ENCODE results near the gene IL20.

IL20 gene

GRCh38 chr1:206875752-206876377, 10.4 kb downstream of the IL20 start:
- no peak for DNase-seq (ENCODE audit: low read depth in 2 of 2, low spot score in 1 of 2)

GRCh38 chr1:206878456-206878855, 13.0 kb downstream of the IL20 start:
- no peak for DNase-seq (ENCODE audit: low read depth in 2 of 2, low spot score in 1 of 2)

DNA sequence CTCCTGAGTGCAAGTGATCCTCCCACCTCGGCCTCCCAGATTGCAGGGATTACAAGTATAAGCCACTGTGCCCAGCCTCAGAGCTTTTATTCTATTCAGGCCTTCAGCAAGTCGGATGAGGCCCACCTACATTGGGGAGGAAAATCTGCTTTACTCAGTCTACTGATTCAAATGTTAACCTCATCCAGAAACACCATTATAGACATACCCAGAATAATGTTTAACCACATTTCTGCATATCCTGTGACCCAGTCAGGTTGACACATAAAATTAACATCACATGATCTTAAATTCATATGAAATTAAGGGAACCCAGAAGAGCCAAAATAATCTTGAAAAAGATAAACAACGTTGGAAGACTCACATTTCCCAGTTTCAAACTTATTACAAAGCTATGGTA, 14.9 kb downstream of the IL20 start:
- no peak for DNase-seq (ENCODE audit: low read depth in 2 of 2, low spot score in 1 of 2)

- no peak for DNase-seq (ENCODE audit: low read depth in 2 of 2, low spot score in 1 of 2)
Measured at GRCh38 chr1:206882555-206882954, 17.1 kb downstream of the IL20 start.

- no peak for DNase-seq (ENCODE audit: low read depth in 2 of 2, low spot score in 1 of 2)
Measured at GRCh38 chr1:206883160-206883559, 17.7 kb downstream of the IL20 start.

DNA sequence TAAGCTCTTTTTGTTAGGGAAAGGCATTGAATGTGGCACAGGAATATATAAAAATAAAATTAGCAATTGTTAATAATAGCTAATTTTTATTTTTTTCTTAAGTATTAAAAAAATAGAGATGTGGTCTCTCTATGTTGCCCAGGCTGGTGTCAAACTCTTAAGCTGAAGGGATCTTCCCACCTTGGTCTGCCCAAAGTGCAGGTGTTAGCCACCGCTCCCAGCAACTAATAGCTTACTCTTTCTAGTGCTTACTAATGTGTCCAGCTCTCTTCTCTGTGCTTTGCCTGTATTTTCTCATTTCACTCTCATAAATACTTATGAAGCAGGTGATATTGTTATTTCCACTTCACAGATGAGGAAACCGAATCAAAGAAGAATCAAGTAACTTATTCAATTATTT, 18.5 kb downstream of the IL20 start:
- no peak for DNase-seq (ENCODE audit: low read depth in 2 of 2, low spot score in 1 of 2)

GRCh38 chr1:206885341-206886060, 20.1 kb downstream of the IL20 start:
- no peak for DNase-seq (ENCODE audit: low read depth in 2 of 2, low spot score in 1 of 2)

- DNase-seq (ENCODE audit: low read depth in 2 of 2, low spot score in 1 of 2): no peak
Measured at GRCh38 chr1:206886831-206887230, 21.4 kb downstream of the IL20 start.

- no peak for DNase-seq (ENCODE audit: low read depth in 2 of 2, low spot score in 1 of 2)
Measured at GRCh38 chr1:206887701-206888100, 22.3 kb downstream of the IL20 start.

DNA sequence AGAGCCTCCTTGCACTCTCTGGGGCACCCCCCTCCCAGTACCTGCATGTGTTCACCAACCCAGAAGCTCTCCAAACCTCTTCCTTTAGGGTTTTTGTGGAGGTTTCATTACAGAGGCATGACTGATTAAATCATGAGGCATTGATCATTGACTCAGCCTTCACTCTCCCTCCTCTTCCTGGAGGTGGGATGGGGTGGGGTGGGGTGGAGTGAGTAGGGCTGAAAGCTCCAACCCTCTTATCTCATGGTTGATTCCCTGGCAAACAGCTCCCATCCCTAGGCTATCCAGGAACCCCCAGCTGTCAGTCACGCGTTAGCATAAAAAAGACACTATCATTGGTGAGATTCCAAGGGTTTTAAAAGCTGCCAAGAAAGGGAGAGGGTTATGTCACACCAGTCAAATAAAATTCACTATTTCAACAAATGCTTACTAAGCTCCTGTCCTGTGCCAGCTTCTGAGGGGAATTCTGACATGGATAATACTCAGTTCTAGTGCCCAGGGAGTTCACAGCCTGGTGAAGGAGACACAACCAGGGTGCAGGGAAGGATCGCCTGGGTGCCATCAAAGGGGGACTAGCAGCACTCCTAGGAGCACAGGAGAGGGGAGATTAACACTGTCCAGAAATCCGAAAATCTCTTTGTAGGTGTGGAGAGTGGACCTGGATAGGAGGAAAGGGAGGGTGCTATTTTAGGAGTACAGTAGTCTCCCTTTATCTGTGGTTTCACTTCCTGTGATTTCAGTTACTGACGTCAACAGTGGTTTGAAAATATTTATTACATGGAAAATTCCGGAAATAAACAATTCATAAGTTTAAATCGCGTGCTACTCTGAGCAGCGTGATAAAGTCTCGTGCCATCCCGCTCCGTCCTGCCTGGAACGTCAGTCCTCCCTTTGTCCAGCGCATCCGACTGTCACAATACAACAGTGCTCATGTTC, 25.0 kb downstream of the IL20 start:
- DNase-seq (ENCODE audit: low read depth in 2 of 2, low spot score in 1 of 2): no peak

DNA sequence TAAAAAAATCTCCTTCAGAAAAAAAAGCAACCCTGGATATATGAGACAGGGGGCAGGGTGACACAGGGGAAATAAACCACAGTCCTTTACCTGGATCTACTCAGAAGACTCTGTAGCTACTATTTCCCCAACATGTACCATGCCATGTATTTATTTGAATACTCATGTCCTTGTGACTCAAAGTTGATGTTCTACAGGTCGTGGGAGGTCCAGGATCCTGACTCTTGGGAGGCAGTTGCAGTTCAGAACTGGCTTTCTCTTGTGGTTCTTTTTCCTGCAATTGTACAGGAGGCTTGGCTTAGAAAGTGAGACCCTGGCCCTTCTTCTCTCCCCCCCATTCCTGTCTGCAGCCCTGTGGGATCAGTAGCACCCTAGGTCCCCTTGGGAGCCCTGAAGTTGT, 26.0 kb downstream of the IL20 start:
- no peak for DNase-seq (ENCODE audit: low read depth in 2 of 2, low spot score in 1 of 2)

- no peak for DNase-seq (ENCODE audit: low read depth in 2 of 2, low spot score in 1 of 2)
Measured at GRCh38 chr1:206892351-206892984, 27.0 kb downstream of the IL20 start.

DNA sequence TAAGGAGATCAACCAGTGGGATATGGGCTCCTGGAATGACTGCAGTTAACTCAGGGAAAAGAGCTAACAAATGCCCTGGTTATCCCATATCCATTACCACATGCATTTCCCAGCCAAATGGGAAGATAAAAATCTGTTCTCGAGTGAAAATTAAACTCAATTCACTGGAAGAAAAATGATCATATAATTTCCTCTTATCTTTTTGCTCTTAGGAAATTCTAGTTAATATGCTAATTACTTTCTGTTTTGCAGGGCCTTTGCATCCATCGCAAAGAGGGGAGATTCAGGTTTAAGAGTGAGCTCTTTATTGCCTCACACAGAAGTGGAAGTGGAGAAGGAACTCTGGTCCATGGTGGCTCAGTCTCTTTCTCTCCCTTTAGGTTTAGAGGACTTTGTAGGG, 28.0 kb downstream of the IL20 start:
- no peak for DNase-seq (ENCODE audit: low read depth in 2 of 2, low spot score in 1 of 2)

DNA sequence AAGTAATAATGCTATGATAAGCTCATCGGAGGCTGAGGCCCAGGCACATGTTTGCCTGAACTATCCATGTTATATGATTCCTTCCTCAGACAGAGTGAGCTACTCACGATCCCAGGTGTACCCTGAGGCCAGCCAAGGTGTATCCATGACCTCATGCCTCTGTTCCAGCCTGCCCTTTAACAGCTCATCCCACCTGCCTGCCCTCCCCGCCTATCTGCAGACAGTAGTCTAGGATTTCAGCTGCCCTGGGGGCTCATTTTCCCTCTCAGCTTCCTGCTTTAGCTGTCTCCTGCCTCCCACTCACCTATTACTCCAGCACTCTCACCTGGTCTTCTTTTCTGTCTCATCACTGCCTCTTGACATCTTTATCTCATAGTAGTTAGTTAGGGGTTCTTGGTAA, 29.9 kb downstream of the IL20 start:
- no peak for DNase-seq (ENCODE audit: low read depth in 2 of 2, low spot score in 1 of 2)

DNA sequence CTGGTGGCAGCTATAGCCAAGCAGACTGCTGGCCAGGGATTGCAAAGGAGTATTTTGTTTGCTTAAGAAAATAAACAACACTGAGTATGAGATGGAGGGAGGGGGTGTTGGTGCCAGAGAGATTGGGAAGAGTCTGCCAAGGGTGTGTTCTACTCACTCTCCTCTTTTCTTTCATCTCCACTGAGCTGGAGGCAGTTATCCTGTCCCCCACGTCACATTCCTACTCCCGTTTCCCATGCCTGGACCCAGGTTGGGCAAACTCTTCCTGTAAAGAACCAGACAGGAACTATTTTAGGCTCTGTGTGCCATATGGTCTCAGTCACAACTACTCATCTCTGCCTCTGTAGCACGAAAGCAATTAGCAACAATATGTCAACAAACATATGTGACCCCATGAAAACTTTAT, 30.4 kb downstream of the IL20 start:
- DNase-seq (ENCODE audit: low read depth in 2 of 2, low spot score in 1 of 2): no peak

DNA sequence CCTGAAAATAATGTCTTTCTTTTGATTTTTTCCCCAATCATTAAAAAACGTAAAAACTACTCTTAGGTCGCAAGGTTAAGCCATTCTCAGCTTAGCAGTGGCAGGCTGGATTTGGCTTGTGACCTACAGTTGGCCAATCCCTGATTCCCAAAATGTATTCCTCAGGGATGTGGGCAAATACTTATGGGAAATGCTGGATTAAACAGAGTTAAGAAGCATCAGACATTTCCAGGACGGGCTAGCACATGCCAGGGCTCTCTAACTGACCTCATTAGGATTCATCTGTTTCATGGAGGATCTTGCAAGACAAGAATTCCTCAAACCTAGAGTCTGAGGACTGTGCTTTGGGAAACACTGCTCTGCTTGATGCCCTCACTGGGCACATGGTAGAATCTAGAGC, 30.8 kb downstream of the IL20 start:
- no peak for DNase-seq (ENCODE audit: low read depth in 2 of 2, low spot score in 1 of 2)

GRCh38 chr1:206897175-206897574, 31.8 kb downstream of the IL20 start, which contains the start of gene IL24:
Gene IL24, plus strand, starts transcription at chr1:206897443. Its CDS starts 390 bp downstream, at chr1:206897833.
- DNase-seq (ENCODE audit: low read depth in 2 of 2, low spot score in 1 of 2): no peak

DNA sequence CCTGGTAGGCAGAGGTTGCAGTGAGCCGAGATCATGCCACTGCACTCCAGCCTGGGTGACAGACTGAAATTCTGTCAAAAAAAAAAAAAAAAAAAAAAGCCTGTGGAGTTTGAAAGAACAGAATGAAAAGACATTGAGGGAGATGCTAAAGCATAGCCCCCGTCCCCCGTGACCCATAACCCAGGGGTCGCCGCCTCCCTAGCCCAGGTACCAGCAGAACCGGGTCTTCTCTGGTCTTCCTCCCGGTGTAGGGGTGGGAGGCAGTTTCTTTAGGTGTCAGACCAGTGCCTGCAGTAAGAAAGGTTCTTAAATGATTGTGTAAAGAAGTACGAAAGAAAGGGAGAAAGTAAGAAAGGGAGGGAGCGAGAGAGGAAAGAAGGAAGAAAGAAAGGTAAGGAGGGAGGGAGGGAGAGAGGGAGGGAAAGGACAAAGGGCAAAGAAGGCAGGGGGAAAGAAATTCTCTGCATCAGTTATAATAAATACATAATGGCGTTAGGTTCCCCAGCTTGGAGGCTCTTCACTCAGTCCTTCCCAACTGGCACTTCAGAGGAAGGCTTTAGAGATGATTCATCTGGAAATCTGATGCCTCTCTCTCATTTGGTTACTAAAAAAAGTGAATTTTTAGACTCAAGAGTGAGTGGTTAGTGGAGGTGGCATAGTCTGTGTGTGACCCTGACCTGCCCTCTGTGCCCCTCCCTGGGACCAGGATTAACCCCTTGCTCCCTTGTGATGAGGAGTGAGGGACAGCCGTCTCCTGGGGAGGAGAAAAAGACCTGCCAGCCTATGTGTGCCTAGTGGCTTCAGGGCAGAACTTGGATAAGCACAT, 32.9 kb downstream of the IL20 start:
- DNase-seq (ENCODE audit: low read depth in 2 of 2, low spot score in 1 of 2): no peak

DNA sequence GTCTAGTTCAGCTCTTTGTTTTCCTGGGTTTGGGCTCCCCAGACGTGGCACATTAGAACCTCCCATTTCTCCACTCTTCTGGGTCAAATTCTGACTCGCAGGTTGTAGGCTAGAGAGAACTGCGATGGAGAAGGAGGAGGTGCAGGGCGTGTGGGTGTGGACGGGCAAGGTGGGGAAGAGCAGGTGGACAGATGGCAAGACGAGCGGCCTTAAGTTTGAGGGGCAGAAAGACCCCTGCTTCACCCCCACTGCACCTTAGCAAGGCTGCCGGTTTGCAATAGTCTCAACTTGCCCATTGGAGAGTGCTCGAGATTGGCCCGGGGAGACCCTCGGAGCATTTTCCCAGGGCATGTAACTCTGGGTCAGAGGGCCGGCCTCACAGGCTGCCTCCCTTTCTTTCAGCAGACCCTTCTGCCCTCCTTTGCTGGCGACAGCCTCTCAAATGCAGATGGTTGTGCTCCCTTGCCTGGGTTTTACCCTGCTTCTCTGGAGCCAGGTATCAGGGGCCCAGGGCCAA, 33.5 kb downstream of the IL20 start:
- no peak for DNase-seq (ENCODE audit: low read depth in 2 of 2, low spot score in 1 of 2)

- DNase-seq (ENCODE audit: low read depth in 2 of 2, low spot score in 1 of 2): no peak
Measured at GRCh38 chr1:206899717-206900116, 34.3 kb downstream of the IL20 start.

Measured in stimulated activated CD8-positive, alpha-beta memory T cell treated with anti-CD3 and anti-CD28 coated beads, Interleukin-4, amount 100 ng/mL, for 4 hours (primary cell).